IMR-90 (cell line): ENCODE results near the gene PTH. TPM values are rescaled to one million over a fixed set of nuclear protein-coding genes. Genes with fewer than 3 reads are reported as not detected.

Source experiments
- ATAC-seq: fragments of 200-7000 bp; cut with Tn5 transposase; 2 replicates; pipeline ENCODE4 v1.9.1; 2020; ENCODE audit warnings: low read depth, mild to moderate bottlenecking, moderate library complexity
- BruUV-seq: library from RNA; stranded (reverse); fragments of 400-500 nt; replicated peaks from 2 replicates; lab custom pipeline; 2021; lab: Mats Ljungman, UMichigan
- CTCF ChIA-PET: fragments of 300-600 bp; formaldehyde crosslinking; extraction: SDS; loops from one replicate; lab custom pipeline; 2021; ENCODE audit warnings: antibody characterized with exemption; lab: Yijun Ruan, JAX
- POLR2A ChIA-PET: fragments of 300-600 bp; sonication (Branson Sonifier 250); formaldehyde crosslinking; loops from one replicate; lab custom pipeline; 2022; ENCODE audit warnings: antibody characterized with exemption; ENCODE audit not compliant: unreplicated experiment; lab: Charles Lee
- DNase-seq: peaks from one replicate; pipeline ENCODE4 v3.0.0; 2013
- H2AFZ ChIP-seq: replicated peaks from 2 replicates; pipeline ENCODE3; 2013; ENCODE audit warnings: low read length, mild to moderate bottlenecking; ENCODE audit not compliant: poor library complexity
- H2AK5ac ChIP-seq: 2 replicates; pipeline ENCODE4 v1.6.1; 2013; ENCODE audit warnings: low read depth, low read length, inconsistent platforms
- H2AK9ac ChIP-seq: replicated peaks from 2 replicates; pipeline ENCODE3; 2013; ENCODE audit warnings: mild to moderate bottlenecking, low read depth, low read length, moderate library complexity; ENCODE audit not compliant: poor library complexity
- H2BK120ac ChIP-seq: 2 replicates; pipeline ENCODE4 v1.6.1; 2013; ENCODE audit warnings: low read depth, low read length, inconsistent platforms
- H2BK15ac ChIP-seq: 3 replicates; pipeline ENCODE4 v1.6.1; 2013; ENCODE audit warnings: low read depth, low read length, inconsistent platforms
- H2BK20ac ChIP-seq: 2 replicates; pipeline ENCODE4 v1.6.1; 2013; ENCODE audit warnings: low read depth, mild to moderate bottlenecking, inconsistent platforms, low read length, moderate library complexity
- H2BK5ac ChIP-seq: 2 replicates; pipeline ENCODE4 v1.6.1; 2013; ENCODE audit warnings: mild to moderate bottlenecking, low read depth, low read length, inconsistent platforms; ENCODE audit not compliant: poor library complexity, severe bottlenecking
- H3K14ac ChIP-seq: replicated peaks from 2 replicates; pipeline ENCODE4 v1.6.1; 2013; ENCODE audit warnings: low read depth, low read length, inconsistent platforms
- H3K18ac ChIP-seq: 2 replicates; pipeline ENCODE4 v1.6.1; 2013; ENCODE audit warnings: low read depth, low read length, control low read depth
- H3K23ac ChIP-seq: 2 replicates; pipeline ENCODE4 v1.6.1; 2013; ENCODE audit warnings: low read depth, low read length, inconsistent platforms
- H3K27ac ChIP-seq: 2 replicates; pipeline ENCODE4 v1.5.1; 2013; ENCODE audit warnings: mild to moderate bottlenecking, control low read depth, low read length; ENCODE audit not compliant: insufficient read depth
- H3K27me3 ChIP-seq: 2 replicates; pipeline ENCODE4 v1.6.1; 2013; ENCODE audit warnings: low read length; ENCODE audit not compliant: control insufficient read depth, insufficient read depth
- H3K36me3 ChIP-seq: 2 replicates; pipeline ENCODE4 v1.6.1; 2013; ENCODE audit warnings: low read length, mixed read lengths; ENCODE audit not compliant: control insufficient read depth, insufficient read depth
- H3K4ac ChIP-seq: 2 replicates; pipeline ENCODE4 v1.6.1; 2013; ENCODE audit warnings: low read depth, low read length, inconsistent platforms
- H3K4me1 ChIP-seq: 2 replicates; pipeline ENCODE4 v1.6.1; 2013; ENCODE audit warnings: low read length, mixed read lengths; ENCODE audit not compliant: control insufficient read depth, insufficient read depth
- H3K4me2 ChIP-seq: 2 replicates; pipeline ENCODE4 v1.6.1; 2013; ENCODE audit warnings: low read depth, mild to moderate bottlenecking, control low read depth, low read length, moderate library complexity
- H3K4me3 ChIP-seq: 2 replicates; pipeline ENCODE4 v1.5.1; 2013; ENCODE audit warnings: low read depth, mild to moderate bottlenecking, control low read depth, low read length, moderate library complexity; ENCODE audit not compliant: insufficient read depth
- H3K56ac ChIP-seq: 2 replicates; pipeline ENCODE4 v1.6.1; 2013; ENCODE audit warnings: low read length, inconsistent platforms; ENCODE audit not compliant: insufficient read depth; ENCODE audit errors: extremely low read depth
- H3K79me1 ChIP-seq, 2 experiments: 2 replicates each; pipeline ENCODE4 v1.6.1; 2013; ENCODE audit warnings: low read length in 2 of 2, inconsistent platforms in 1 of 2, low read depth in 1 of 2
- H3K9ac ChIP-seq: 2 replicates; pipeline ENCODE4 v1.6.1; 2013; ENCODE audit warnings: low read depth, low read length, control low read depth
- H3K9me1 ChIP-seq: 2 replicates; pipeline ENCODE4 v1.6.1; 2013; ENCODE audit warnings: low read length, inconsistent platforms; ENCODE audit not compliant: insufficient read depth
- H3K9me3 ChIP-seq: 2 replicates; pipeline ENCODE4 v1.6.1; 2013; ENCODE audit warnings: low read length; ENCODE audit not compliant: control insufficient read depth, insufficient read depth
- H4K20me1 ChIP-seq: 2 replicates; pipeline ENCODE4 v1.6.1; 2013; ENCODE audit warnings: low read length, inconsistent platforms; ENCODE audit not compliant: insufficient read depth
- H4K5ac ChIP-seq: 2 replicates; pipeline ENCODE4 v1.6.1; 2013; ENCODE audit warnings: mild to moderate bottlenecking, low read depth, low read length, control low read depth
- H4K8ac ChIP-seq, 2 experiments: 2 replicates each; pipeline ENCODE4 v1.6.1; 2013; ENCODE audit warnings: low read depth in 2 of 2, low read length in 2 of 2, control low read depth in 1 of 2, inconsistent platforms in 1 of 2
- H4K91ac ChIP-seq: 2 replicates; pipeline ENCODE4 v1.6.1; 2013; ENCODE audit warnings: low read depth, low read length, inconsistent platforms; ENCODE audit not compliant: insufficient read depth
- CEBPB ChIP-seq: IDR thresholded peaks from 2 replicates; pipeline ENCODE4 v1.6.1; 2012; ENCODE audit warnings: low read depth, low read length, improper control_type of control experiment
- NFE2L2 ChIP-seq: fragments of 150-350 bp; IDR thresholded peaks from 2 replicates; pipeline ENCODE4 v1.6.1; 2016; ENCODE audit warnings: low read depth, mild to moderate bottlenecking, low read length
- WGBS, 2 experiments: methylation state at CpG; one replicate each; pipeline versions ENCODE4 v1.1.5 to v1.1.7; 2013; ENCODE audit warnings: missing lambda C conversion rate in 2 of 2; ENCODE audit not compliant: insufficient read length in 1 of 2; ENCODE audit errors: extremely low coverage in 2 of 2; 5-methylcytosine and 5-hydroxymethylcytosine counted together
- dilution Hi-C: fragments of 300-500 bp; cut with HindIII; formaldehyde crosslinking; loops from one replicate; pipeline ENCODE4 v1.14.3; 2018; ENCODE audit warnings: low sequenced_read_pairs; ENCODE audit not compliant: unreplicated experiment
- in situ Hi-C: fragments of 300-500 bp; cut with MboI; formaldehyde crosslinking; loops from 3 replicates; pipeline ENCODE4 v1.14.3; 2019; ENCODE audit warnings: low sequenced_read_pairs, inconsistent platforms, mixed read lengths
- intact Hi-C: fragments of 100-400 bp; cut with micrococcal nuclease; formaldehyde crosslinking; loops from 2 replicates; pipeline ENCODE4 v1.10.0; 2022
- polyA plus RNA-seq, 3 experiments: library from polyadenylated mRNA; depleted of rRNA; stranded (reverse); fragments of >200 nt; gene quantifications; 2 replicates each; pipeline ENCODE4 v1.2.3, GENCODE V29; 2012; ENCODE audit warnings: low replicate concordance in 1 of 3
- total RNA-seq: library from RNA; depleted of rRNA; stranded (reverse); fragments of >200 nt; gene quantifications from 2 replicates; pipeline ENCODE4 v1.2.3, GENCODE V29; 2012

Gene PTH
- total and polyA plus RNA-seq, 2 of the 4 experiments (the other 2 are of a cell fraction), result not detected

- Histone ChIP-seq H2AK9ac (no peak overlapping the region), H3K36me3 (0 out of 2 replicates have a peak, but pooled peaks cover 1% of the 10 kb centered on the region), H3K9ac (no peak overlapping the region), H3K4ac (no peak overlapping the region), H2BK20ac (no peak overlapping the region), H3K27me3 (no peaks in the 10 kb centered on the region), H4K20me1 (peaks cover 2% of the 10 kb centered on the region; the same call in 1 of the 2 replicates), H4K8ac (no peak overlapping the region), H3K4me2 (no peak overlapping the region), H3K9me1 (0 out of 2 replicates have a peak, but pooled peaks cover 2% of the 10 kb centered on the region), H3K23ac (no peak overlapping the region), H2BK5ac (no peak overlapping the region), H2BK120ac (no peak overlapping the region), H3K56ac (no peak overlapping the region), H3K27ac (no peak overlapping the region), H4K91ac (no peak overlapping the region), H3K79me1 (peaks cover 17 to 42% of the 10 kb centered on the region in 2 experiments), H3K14ac (no peak overlapping the region), H4K5ac (no peak overlapping the region), H2BK15ac (no peak overlapping the region), H3K4me3 (no peak overlapping the region), H3K4me1 (peaks cover 2% of the 10 kb centered on the region), H3K18ac (no peak overlapping the region), H3K9me3 (no peaks in the 10 kb centered on the region), H2AK5ac (no peak overlapping the region), H2AFZ (no peak overlapping the region)
- dilution Hi-C loops, result no loop called here
- peak; percentile 82 for TF ChIP-seq CEBPB
- TF ChIP-seq NFE2L2, result no peak
- BruUV-seq, result no TSS peak
- ChIA-PET CTCF (no interaction called here), POLR2A (no interaction called here)
- no CpG with 5 or more reads among the region's 2 CpGs for WGBS, 2 experiments
- ATAC-seq, result peak; percentile 67
- peak; percentile 41 for DNase-seq
- in situ Hi-C loops, result no loop called here
- intact Hi-C loops, result loop anchor here (1.0 kb wide), 1 partner anchor 92 kb away; no protein-coding TSS in a partner anchor
Observed at GRCh38 chr11:13448876-13449275, 46.9 kb downstream of the PTH start.
